HepG2 (cell line): ENCODE data around the gene ENTPD6. TPM values are rescaled to one million over a fixed set of nuclear protein-coding genes. Genes with fewer than 3 reads are reported as not detected.

Source experiments
- ETS1 ChIP-seq: sonication (generic); formaldehyde crosslinking; IDR thresholded peaks from 2 replicates; pipeline ENCODE4 v1.4.0; 2020; ENCODE audit warnings: missing genetic modification reagents
- HIVEP1 ChIP-seq: sonication (generic); formaldehyde crosslinking; IDR thresholded peaks from 2 replicates; pipeline ENCODE4 v1.4.0; 2020; ENCODE audit warnings: mild to moderate bottlenecking, missing genetic modification reagents
- KLF12 ChIP-seq: sonication (generic); formaldehyde crosslinking; IDR thresholded peaks from 2 replicates; pipeline ENCODE4 v1.4.0; 2020; ENCODE audit warnings: missing genetic modification reagents, borderline replicate concordance
- KMT2A ChIP-seq: sonication (generic); formaldehyde crosslinking; IDR thresholded peaks from 2 replicates; pipeline ENCODE4 v1.4.0; 2020; ENCODE audit warnings: missing genetic modification reagents
- MTA3 ChIP-seq: sonication (generic); formaldehyde crosslinking; IDR thresholded peaks from 2 replicates; pipeline ENCODE4 v1.4.0; 2020; ENCODE audit warnings: missing genetic modification reagents
- NPAS2 ChIP-seq: sonication (generic); formaldehyde crosslinking; IDR thresholded peaks from 2 replicates; pipeline ENCODE4 v1.8.0; 2022; ENCODE audit warnings: mild to moderate bottlenecking, missing genetic modification reagents, borderline replicate concordance
- RAD51 ChIP-seq: fragments of 450-650 bp; IDR thresholded peaks from 2 replicates; pipeline ENCODE4 v1.6.1; 2016; ENCODE audit warnings: borderline replicate concordance
- SALL1 ChIP-seq: sonication (generic); formaldehyde crosslinking; IDR thresholded peaks from 2 replicates; pipeline ENCODE4 v1.8.0; 2022; ENCODE audit warnings: mild to moderate bottlenecking, missing genetic modification reagents
- SIN3A ChIP-seq: IDR thresholded peaks from 2 replicates; pipeline ENCODE4 v1.6.1; 2011; ENCODE audit warnings: low read depth, mild to moderate bottlenecking, control low read depth, low read length, borderline replicate concordance
- SMAD9 ChIP-seq: sonication (generic); formaldehyde crosslinking; IDR thresholded peaks from 2 replicates; pipeline ENCODE4 v1.5.1; 2020; ENCODE audit warnings: mild to moderate bottlenecking, missing genetic modification reagents
- SRSF1 ChIP-seq: fragments of 200-400 bp; formaldehyde crosslinking; optimal IDR thresholded peaks from 2 replicates; pipeline ENCODE3; 2017; ENCODE audit warnings: mild to moderate bottlenecking, low read depth, low read length, moderate library complexity
- TCF7L2 ChIP-seq: IDR thresholded peaks from 2 replicates; pipeline ENCODE4 v1.6.1; 2011; ENCODE audit warnings: mild to moderate bottlenecking, low read depth, low read length, moderate library complexity
- TFAP4 ChIP-seq: sonication (generic); IDR thresholded peaks from 2 replicates; pipeline ENCODE4 v1.6.1; 2016; ENCODE audit warnings: low read depth, borderline replicate concordance
- THAP7 ChIP-seq: sonication (generic); formaldehyde crosslinking; IDR thresholded peaks from 2 replicates; pipeline ENCODE4 v1.8.1; 2023; ENCODE audit warnings: mild to moderate bottlenecking, missing genetic modification reagents
- ZBTB33 ChIP-seq: sonication (generic); formaldehyde crosslinking; IDR thresholded peaks from 2 replicates; pipeline ENCODE4 v1.4.0; 2020; ENCODE audit warnings: missing genetic modification reagents
- ZBTB37 ChIP-seq: sonication (generic); formaldehyde crosslinking; IDR thresholded peaks from 2 replicates; pipeline ENCODE4 v1.4.0; 2020; ENCODE audit warnings: mild to moderate bottlenecking, missing genetic modification reagents
- ZMYM3 ChIP-seq: sonication (generic); formaldehyde crosslinking; IDR thresholded peaks from 2 replicates; pipeline ENCODE4 v1.5.1; 2020; ENCODE audit warnings: mild to moderate bottlenecking, missing genetic modification reagents
- ZNF136 ChIP-seq: sonication (generic); formaldehyde crosslinking; IDR thresholded peaks from 2 replicates; pipeline ENCODE4 v1.8.1; 2022; ENCODE audit warnings: low read depth, mild to moderate bottlenecking, moderate library complexity, missing genetic modification reagents
- ZNF414 ChIP-seq: sonication (generic); formaldehyde crosslinking; IDR thresholded peaks from 2 replicates; pipeline ENCODE4 v1.5.0; 2020; ENCODE audit warnings: missing genetic modification reagents
- ZNF83 ChIP-seq: sonication (generic); formaldehyde crosslinking; IDR thresholded peaks from 2 replicates; pipeline ENCODE4 v1.4.0; 2020; ENCODE audit warnings: missing genetic modification reagents, mild to moderate bottlenecking, borderline replicate concordance
- polyA plus RNA-seq, 8 experiments: library from polyadenylated mRNA; depleted of rRNA in 3 of 8; stranded (reverse) in 7 of 8; unstranded in 1 of 8; fragments of >200 nt; fragmentation: Illumina TruSeq in 4 of 8; extraction: Trizol in 4 of 8; gene quantifications; 2 replicates each; pipeline versions ENCODE4 v1.2.1 to v1.2.3, GENCODE V29; 2011 to 2016; ENCODE audit warnings: low read depth in 4 of 8, missing spikeins in 1 of 8, mixed read lengths in 1 of 8; ENCODE audit not compliant: insufficient read depth in 1 of 8
- total RNA-seq, 5 experiments: library from RNA; depleted of rRNA; stranded (reverse); fragments of >200 nt; fragmentation: Illumina TruSeq; extraction: Trizol; gene quantifications; 2 replicates each; pipeline ENCODE4 v1.2.3, GENCODE V29; 2016; ENCODE audit warnings: low read depth in 1 of 5

ENTPD6 gene
- total and polyA plus RNA-seq, 2 of the 13 experiments (the other 11 are each of a cell fraction or from before 2014, with no cell fraction given): 164 to 172 TPM

GRCh38 chr20:25195014-25195961 is at the start of gene ENTPD6 (continued):
- TF ChIP-seq MTA3 (no peak), NPAS2 (CRISPR knock-in tag) (no peak), SMAD9 (CRISPR knock-in tag) (no peak), ZMYM3 (no peak; the same call in 1 of the 2 replicates), HIVEP1 (CRISPR knock-in tag) (peak; percentile 68; the same call in 1 of the 2 replicates), ZNF83 (CRISPR knock-in tag) (peak; percentile 77; the same call in 1 of the 2 replicates), SRSF1 (peak; percentile 36), SALL1 (CRISPR knock-in tag) (peak; percentile 83), KLF12 (CRISPR knock-in tag) (peak; percentile 51), THAP7 (CRISPR knock-in tag) (0 out of 2 replicates have a peak, but pooled peaks have one; percentile 51), ETS1 (CRISPR knock-in tag) (peak; percentile 10; the same call in 1 of the 2 replicates), ZNF136 (CRISPR knock-in tag) (no peak; the same call in 1 of the 2 replicates), RAD51 (no peak), ZNF414 (CRISPR knock-in tag) (peak; percentile 56; the same call in 1 of the 2 replicates), KMT2A (CRISPR knock-in tag) (peak; percentile 77), TCF7L2 (no peak), SIN3A (peak; percentile 85; the same call in 1 of the 2 replicates), ZBTB33 (CRISPR knock-in tag) (peak; percentile 15; the same call in 1 of the 2 replicates), ZBTB37 (no peak), TFAP4 (peak; percentile 78; the same call in 1 of the 2 replicates)
